ENCODE measurements around the gene RIPPLY3. TPM values are rescaled to one million over a fixed set of nuclear protein-coding genes. Genes with fewer than 3 reads are reported as not detected.

The RIPPLY3 gene
- polyA plus RNA-seq, 1 donor (not counting 4 experiments of a cell fraction or from before 2014, with no cell fraction given) = 0.05 TPM

DNA sequence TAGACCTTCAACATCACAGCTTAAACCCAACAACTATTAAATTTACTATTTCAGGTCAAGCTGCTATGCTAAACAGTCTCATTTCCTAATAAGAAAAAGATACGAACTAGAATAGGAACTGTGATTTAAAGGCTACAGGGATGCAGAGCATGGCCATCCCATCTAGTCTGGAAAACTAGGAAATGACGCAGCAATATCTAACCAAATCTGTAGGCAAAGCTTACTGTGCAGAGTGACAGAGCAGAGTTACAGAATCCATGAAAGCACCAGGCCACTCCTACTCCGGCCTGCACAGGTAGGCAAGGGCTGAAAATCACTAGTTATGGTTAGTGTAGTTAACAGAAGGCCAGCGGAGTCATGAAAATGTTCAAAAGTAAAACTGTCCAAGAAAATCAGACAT is 42.1 kb upstream of the RIPPLY3 start:
- Histone ChIP-seq H3K4me3 (ENCODE audit: control insufficient read depth in 2 of 3, extremely low read depth in 1 of 3, insufficient read depth in 2 of 3, low read depth in 1 of 3, low read length in 3 of 3) (no peak overlapping the region), H3K27ac (ENCODE audit: control insufficient read depth, insufficient read depth, low read length) (no peak overlapping the region), H3K4me1 (ENCODE audit: control insufficient read depth, extremely low read depth, insufficient read depth, low read length) (peaks cover 9% of the 10 kb centered on the region), H4K20me1 (ENCODE audit: control insufficient read depth, extremely low read depth, insufficient read depth, low read length) (no peaks in the 10 kb centered on the region), H3K79me2 (ENCODE audit: control insufficient read depth, insufficient read depth, low read length) (no peaks in the 10 kb centered on the region), H3K9me3 (ENCODE audit: control insufficient read depth, low read depth, low read length) (no peaks in the 10 kb centered on the region), H3K9me1 (ENCODE audit: control insufficient read depth, extremely low read depth, insufficient read depth, low read length) (no peaks in the 10 kb centered on the region), H3K4me2 (ENCODE audit: control insufficient read depth, extremely low read depth, insufficient read depth, low read depth, low read length) (no peak overlapping the region), H2AFZ (ENCODE audit: control insufficient read depth, low read length) (no peak overlapping the region), H3K36me3 (ENCODE audit: control insufficient read depth in 2 of 2, extremely low read depth in 1 of 2, insufficient read depth in 2 of 2, low read length in 2 of 2) (peaks cover 0 to 4% of the 10 kb centered on the region in 2 experiments), H3K27me3 (ENCODE audit: control insufficient read depth, extremely low read depth, insufficient read depth, low read length) (no peaks in the 10 kb centered on the region), H3K9ac (ENCODE audit: control insufficient read depth, extremely low read depth, insufficient read depth, low read length) (no peak overlapping the region)
- FAIRE-seq (no peak), DNase-seq (ENCODE audit: low read depth, low spot score) (no peak)
- TF ChIP-seq, protein P1, sequence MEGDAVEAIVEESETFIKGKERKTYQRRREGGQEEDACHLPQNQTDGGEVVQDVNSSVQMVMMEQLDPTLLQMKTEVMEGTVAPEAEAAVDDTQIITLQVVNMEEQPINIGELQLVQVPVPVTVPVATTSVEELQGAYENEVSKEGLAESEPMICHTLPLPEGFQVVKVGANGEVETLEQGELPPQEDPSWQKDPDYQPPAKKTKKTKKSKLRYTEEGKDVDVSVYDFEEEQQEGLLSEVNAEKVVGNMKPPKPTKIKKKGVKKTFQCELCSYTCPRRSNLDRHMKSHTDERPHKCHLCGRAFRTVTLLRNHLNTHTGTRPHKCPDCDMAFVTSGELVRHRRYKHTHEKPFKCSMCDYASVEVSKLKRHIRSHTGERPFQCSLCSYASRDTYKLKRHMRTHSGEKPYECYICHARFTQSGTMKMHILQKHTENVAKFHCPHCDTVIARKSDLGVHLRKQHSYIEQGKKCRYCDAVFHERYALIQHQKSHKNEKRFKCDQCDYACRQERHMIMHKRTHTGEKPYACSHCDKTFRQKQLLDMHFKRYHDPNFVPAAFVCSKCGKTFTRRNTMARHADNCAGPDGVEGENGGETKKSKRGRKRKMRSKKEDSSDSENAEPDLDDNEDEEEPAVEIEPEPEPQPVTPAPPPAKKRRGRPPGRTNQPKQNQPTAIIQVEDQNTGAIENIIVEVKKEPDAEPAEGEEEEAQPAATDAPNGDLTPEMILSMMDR (optimal IDR thresholded peaks at IDR 0.05 in 1 of 3, IDR thresholded peaks at IDR 0.05 in 1 of 3, conservative IDR thresholded peaks at IDR 0.05 in 1 of 3; ENCODE audit: extremely low read depth in 1 of 3, insufficient read depth in 2 of 3, low read length in 3 of 3) = no peak
- no peak for TF ChIP-seq EZH2 (IDR thresholded peaks at IDR 0.05; ENCODE audit: low read length)
- dilution Hi-C loops (cut with MboI; ENCODE audit: extremely low pct_ligation_motif_present, low sequenced_read_pairs) = no loop called here

DNA sequence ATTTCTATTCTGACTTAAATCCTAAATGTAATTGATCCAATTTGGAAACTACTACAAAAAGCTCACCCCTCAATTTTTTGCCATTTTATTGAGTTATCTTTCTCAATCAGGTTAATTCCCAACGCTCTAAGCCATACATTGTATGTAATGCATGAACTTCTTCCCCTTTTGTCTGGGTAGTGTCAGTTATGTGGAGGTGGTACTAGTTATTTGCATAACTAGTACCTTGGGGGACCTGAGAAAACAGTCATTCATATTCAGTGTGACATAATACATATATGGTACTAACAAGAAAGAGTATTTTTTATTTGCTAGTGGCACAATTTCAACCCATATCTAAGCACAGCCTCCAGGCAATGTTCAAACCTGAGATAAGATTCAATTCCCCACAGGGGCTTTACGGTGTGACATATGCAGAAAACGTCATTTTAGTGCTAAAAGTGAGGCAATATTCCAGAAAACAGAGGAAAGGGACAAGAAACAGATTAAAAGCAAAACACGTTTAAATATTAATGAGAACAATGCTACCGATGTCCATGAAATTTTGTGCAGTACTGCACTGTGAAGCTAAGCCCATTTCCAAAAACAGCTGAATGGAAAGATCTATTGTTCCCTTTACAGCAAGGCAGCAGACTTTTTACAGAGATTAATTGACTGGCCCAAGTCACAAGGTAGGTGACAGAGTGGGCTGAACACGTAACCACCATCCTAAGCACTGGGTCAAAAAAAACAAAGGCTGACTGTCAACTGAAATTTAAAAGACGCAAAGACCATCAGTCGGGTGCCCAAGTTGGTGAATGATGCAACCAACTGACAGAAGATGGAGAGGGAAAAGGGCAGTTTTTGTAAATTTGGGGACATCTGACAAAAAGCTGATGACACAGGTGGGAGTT is 41.4 kb upstream of the RIPPLY3 start:
- H4K20me1 ChIP-seq (ENCODE audit: control insufficient read depth, extremely low read depth, insufficient read depth, low read length) = no peaks in the 10 kb centered on the region
- FAIRE-seq = no peak
- H3K9me3 ChIP-seq (ENCODE audit: control insufficient read depth, low read depth, low read length) = no peaks in the 10 kb centered on the region
- no peak overlapping the region for H3K9ac ChIP-seq (ENCODE audit: control insufficient read depth, extremely low read depth, insufficient read depth, low read length)
- TF ChIP-seq, protein P1 (optimal IDR thresholded peaks at IDR 0.05 in 1 of 3, IDR thresholded peaks at IDR 0.05 in 1 of 3, conservative IDR thresholded peaks at IDR 0.05 in 1 of 3; ENCODE audit: extremely low read depth in 1 of 3, insufficient read depth in 2 of 3, low read length in 3 of 3) = no peak
- TF ChIP-seq EZH2 (IDR thresholded peaks at IDR 0.05; ENCODE audit: low read length) = no peak
- H3K4me2 ChIP-seq (ENCODE audit: control insufficient read depth, extremely low read depth, insufficient read depth, low read depth, low read length) = peak overlapping the region; percentile 75
- peak overlapping the region; percentile 56 to 76 (median 66) for H3K4me3 ChIP-seq (ENCODE audit: control insufficient read depth in 2 of 3, extremely low read depth in 1 of 3, insufficient read depth in 2 of 3, low read depth in 1 of 3, low read length in 3 of 3)
- H3K27ac ChIP-seq (ENCODE audit: control insufficient read depth, insufficient read depth, low read length) = no peak overlapping the region
- H3K4me1 ChIP-seq (ENCODE audit: control insufficient read depth, extremely low read depth, insufficient read depth, low read length) = peaks cover 9% of the 10 kb centered on the region
- H3K36me3 ChIP-seq (ENCODE audit: control insufficient read depth in 2 of 2, extremely low read depth in 1 of 2, insufficient read depth in 2 of 2, low read length in 2 of 2) = peaks cover 0 to 2% of the 10 kb centered on the region in 2 experiments
- no peaks in the 10 kb centered on the region for H3K79me2 ChIP-seq (ENCODE audit: control insufficient read depth, insufficient read depth, low read length)
- H2AFZ ChIP-seq (ENCODE audit: control insufficient read depth, low read length) = no peak overlapping the region
- DNase-seq (ENCODE audit: low read depth, low spot score) = no peak
- H3K9me1 ChIP-seq (ENCODE audit: control insufficient read depth, extremely low read depth, insufficient read depth, low read length) = no peaks in the 10 kb centered on the region
- no peaks in the 10 kb centered on the region for H3K27me3 ChIP-seq (ENCODE audit: control insufficient read depth, extremely low read depth, insufficient read depth, low read length)
- dilution Hi-C loops (cut with MboI; ENCODE audit: extremely low pct_ligation_motif_present, low sequenced_read_pairs) = no loop called here

All from keratinocyte (primary cell).